T1000 (cell line): ENCODE results near the gene NVL.
"Not testable (repeated sequence)": the region's sequence is repeated elsewhere in the genome, so short reads cannot be mapped to it uniquely, and the experiment has no call there.

Experiments
- DNase-seq: peaks from one replicate; lab custom pipeline; 2025; ENCODE audit warnings: mixed read lengths; lab: John Stamatoyannopoulos, UW

NVL gene

GRCh38 chr1:224329842-224330753 is at the start of gene NVL:
TSS of gene NVL (minus strand) at chr1:224330172. CDS start at chr1:224330127, 45 bp downstream.
- DNase-seq: peak; percentile 93

- no peak for DNase-seq
Observed at GRCh38 chr1:224378855-224379631, 49.1 kb upstream of the NVL start.

GRCh38 chr1:224377676-224378006 is 47.7 kb upstream of the NVL start:
- DNase-seq: no peak

- DNase-seq: no peak
Observed at GRCh38 chr1:224375059-224375458, 45.1 kb upstream of the NVL start.

- no peak for DNase-seq
Observed at GRCh38 chr1:224373008-224373590, 43.1 kb upstream of the NVL start.

- no peak for DNase-seq
Observed at GRCh38 chr1:224368409-224368808, 38.4 kb upstream of the NVL start.

GRCh38 chr1:224359207-224359606 is 29.2 kb upstream of the NVL start:
- DNase-seq: no peak

- no peak for DNase-seq
Observed at GRCh38 chr1:224358237-224358636, 28.3 kb upstream of the NVL start.

GRCh38 chr1:224357626-224358124 is 27.7 kb upstream of the NVL start:
- DNase-seq: no peak

- peak; percentile 82 for DNase-seq
Observed at GRCh38 chr1:224356685-224357625, 27.0 kb upstream of the NVL start, which contains the start of gene CNIH4. TSS of gene CNIH4 (plus strand) at chr1:224356879. CDS start at chr1:224356925, 46 bp downstream.

GRCh38 chr1:224353975-224354925 is 24.3 kb upstream of the NVL start:
- DNase-seq: no peak

GRCh38 chr1:224352436-224353085 is 22.6 kb upstream of the NVL start:
- DNase-seq: not testable (repeated sequence)

GRCh38 chr1:224349716-224350115 is 19.7 kb upstream of the NVL start:
- DNase-seq: not testable (repeated sequence)

GRCh38 chr1:224348137-224348536 is 18.2 kb upstream of the NVL start:
- no peak for DNase-seq

GRCh38 chr1:224343679-224344078 is 13.7 kb upstream of the NVL start:
- no peak for DNase-seq

GRCh38 chr1:224340453-224341384 is 10.7 kb upstream of the NVL start:
- not testable (repeated sequence) for DNase-seq

- no peak for DNase-seq
Observed at GRCh38 chr1:224339442-224340033, 9.6 kb upstream of the NVL start.
